C4-2B (cell line): ENCODE data around the gene GPRC5D.

Source experiments
- CTCF ChIP-seq: fragments of 450-650 bp; conservative IDR thresholded peaks from 2 replicates; pipeline ENCODE4 v1.5.1; 2017; ENCODE audit warnings: mild to moderate bottlenecking
- ZFX ChIP-seq: fragments of 450-650 bp; IDR thresholded peaks from 2 replicates; pipeline ENCODE4 v1.6.1; 2017

GRCh38 chr12:12996209-12996608 lies 44.2 kb upstream of the GPRC5D start:
- TF ChIP-seq CTCF (no peak), ZFX (no peak)
